ENCODE measurements around the gene SEPHS1. TPM values are rescaled to one million over a fixed set of nuclear protein-coding genes. Genes with fewer than 3 reads are reported as not detected.

SEPHS1 gene
- polyA plus RNA-seq, 1 experiment, result 76.9 TPM

- CTCF ChIA-PET, result interaction anchor here (0.7 to 0.9 kb wide), 2 partner anchors 36 kb away, joined by 4 read pairs; no protein-coding TSS in a partner anchor
- Histone ChIP-seq H3K27me3 (ENCODE audit: control insufficient read depth, insufficient read depth, low read length) (no peaks in the 10 kb centered on the region), H3K27ac (ENCODE audit: low read depth, low read length) (no peak overlapping the region), H3K4me3 (ENCODE audit: low read depth, low read length) (no peak overlapping the region), H3K9me3 (ENCODE audit: control insufficient read depth, insufficient read depth, low read length) (no peaks in the 10 kb centered on the region)
- no peak for DNase-seq (ENCODE audit: low read depth, low spot score)
- POLR2A ChIA-PET, result no interaction called here
- TF ChIP-seq, protein P1, sequence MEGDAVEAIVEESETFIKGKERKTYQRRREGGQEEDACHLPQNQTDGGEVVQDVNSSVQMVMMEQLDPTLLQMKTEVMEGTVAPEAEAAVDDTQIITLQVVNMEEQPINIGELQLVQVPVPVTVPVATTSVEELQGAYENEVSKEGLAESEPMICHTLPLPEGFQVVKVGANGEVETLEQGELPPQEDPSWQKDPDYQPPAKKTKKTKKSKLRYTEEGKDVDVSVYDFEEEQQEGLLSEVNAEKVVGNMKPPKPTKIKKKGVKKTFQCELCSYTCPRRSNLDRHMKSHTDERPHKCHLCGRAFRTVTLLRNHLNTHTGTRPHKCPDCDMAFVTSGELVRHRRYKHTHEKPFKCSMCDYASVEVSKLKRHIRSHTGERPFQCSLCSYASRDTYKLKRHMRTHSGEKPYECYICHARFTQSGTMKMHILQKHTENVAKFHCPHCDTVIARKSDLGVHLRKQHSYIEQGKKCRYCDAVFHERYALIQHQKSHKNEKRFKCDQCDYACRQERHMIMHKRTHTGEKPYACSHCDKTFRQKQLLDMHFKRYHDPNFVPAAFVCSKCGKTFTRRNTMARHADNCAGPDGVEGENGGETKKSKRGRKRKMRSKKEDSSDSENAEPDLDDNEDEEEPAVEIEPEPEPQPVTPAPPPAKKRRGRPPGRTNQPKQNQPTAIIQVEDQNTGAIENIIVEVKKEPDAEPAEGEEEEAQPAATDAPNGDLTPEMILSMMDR (IDR thresholded peaks at IDR 0.05; ENCODE audit: low read depth, low read length), result no peak
Observed at GRCh38 chr10:13338390-13339110, 9.5 kb downstream of the SEPHS1 start.

DNA sequence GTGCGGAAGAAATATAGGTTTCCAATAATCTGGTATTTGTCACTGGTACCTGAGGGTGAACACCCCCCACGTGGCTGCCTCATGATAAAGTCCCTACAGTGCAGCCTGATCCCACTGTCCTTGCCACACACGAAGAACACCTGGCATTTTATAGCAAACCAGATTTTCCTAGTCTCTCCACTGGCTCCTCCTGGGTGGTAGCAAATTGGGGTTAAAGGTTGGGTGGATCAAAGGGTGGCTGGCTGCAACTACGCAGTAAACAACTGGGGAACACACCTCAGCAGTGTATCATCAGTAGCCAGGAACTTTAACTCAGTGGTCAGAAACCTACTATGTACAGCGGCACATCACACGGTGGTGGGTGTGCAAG lies 10.3 kb downstream of the SEPHS1 start:
- no peak for DNase-seq (ENCODE audit: low read depth, low spot score)
- POLR2A ChIA-PET, result no interaction called here
- CTCF ChIA-PET, result interaction anchor here (0.7 kb wide), 1 partner anchor 35 kb away, joined by 4 read pairs; no protein-coding TSS in a partner anchor
- Histone ChIP-seq H3K9me3 (ENCODE audit: control insufficient read depth, insufficient read depth, low read length) (no peaks in the 10 kb centered on the region), H3K4me3 (ENCODE audit: low read depth, low read length) (no peak overlapping the region), H3K27ac (ENCODE audit: low read depth, low read length) (no peak overlapping the region), H3K27me3 (ENCODE audit: control insufficient read depth, insufficient read depth, low read length) (no peaks in the 10 kb centered on the region)
- TF ChIP-seq, protein P1 (IDR thresholded peaks at IDR 0.05; ENCODE audit: low read depth, low read length), result no peak

DNA sequence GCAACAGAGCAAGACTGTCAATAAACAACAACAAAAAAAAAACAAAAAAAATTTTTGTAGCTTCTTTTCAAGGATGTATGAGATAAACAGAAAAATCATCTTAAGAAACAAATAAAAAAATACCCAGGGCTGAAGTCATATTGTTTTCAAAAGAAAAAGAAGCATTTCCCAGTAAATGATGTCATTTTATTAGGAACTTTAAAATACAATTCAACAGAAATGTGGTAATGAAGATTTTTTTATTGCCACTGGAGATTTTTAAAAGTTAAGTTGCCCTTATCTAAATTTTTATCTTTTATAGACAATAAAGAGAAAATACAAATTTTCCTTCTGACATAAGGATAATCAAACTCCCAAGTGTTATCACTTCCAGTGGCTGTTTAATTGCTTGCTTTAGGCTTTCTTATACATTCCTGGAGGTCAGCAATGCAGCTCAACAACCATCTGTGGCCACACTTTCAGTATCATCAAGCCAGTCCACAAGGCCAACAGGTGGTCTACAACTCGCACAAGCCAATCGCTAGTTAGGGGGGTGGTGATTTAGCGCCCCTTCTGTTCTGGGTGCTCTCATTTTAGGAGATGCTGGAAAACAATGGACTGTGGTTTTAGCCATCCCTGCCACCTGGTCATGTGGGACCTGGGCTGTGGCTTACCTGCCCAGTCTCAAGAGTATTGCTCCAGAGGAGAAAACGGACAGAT lies 10.8 kb downstream of the SEPHS1 start:
- ChIA-PET CTCF (interaction anchor here (0.7 to 1.0 kb wide), 2 partner anchors 34 to 35 kb away, joined by 4 to 5 read pairs; no protein-coding TSS in a partner anchor), POLR2A (no interaction called here)
- H3K27me3 ChIP-seq (ENCODE audit: control insufficient read depth, insufficient read depth, low read length), result no peaks in the 10 kb centered on the region
- TF ChIP-seq, protein P1 (IDR thresholded peaks at IDR 0.05; ENCODE audit: low read depth, low read length), result no peak
- DNase-seq (ENCODE audit: low read depth, low spot score), result no peak
- H3K4me3 ChIP-seq (ENCODE audit: low read depth, low read length), result no peak overlapping the region
- H3K27ac ChIP-seq (ENCODE audit: low read depth, low read length), result no peak overlapping the region
- H3K9me3 ChIP-seq (ENCODE audit: control insufficient read depth, insufficient read depth, low read length), result no peaks in the 10 kb centered on the region

- H3K9me3 ChIP-seq (ENCODE audit: control insufficient read depth, insufficient read depth, low read length), result no peaks in the 10 kb centered on the region
- no peak overlapping the region for H3K4me3 ChIP-seq (ENCODE audit: low read depth, low read length)
- CTCF ChIA-PET, result no interaction called here
- no peak overlapping the region for H3K27ac ChIP-seq (ENCODE audit: low read depth, low read length)
- H3K27me3 ChIP-seq (ENCODE audit: control insufficient read depth, insufficient read depth, low read length), result no peaks in the 10 kb centered on the region
- DNase-seq (ENCODE audit: low read depth, low spot score), result no peak
- POLR2A ChIA-PET, result interaction anchor here (0.7 kb wide), 1 partner anchor 239 kb away, joined by 10 read pairs; no protein-coding TSS in a partner anchor
- TF ChIP-seq, protein P1 (IDR thresholded peaks at IDR 0.05; ENCODE audit: low read depth, low read length), result no peak
Observed at GRCh38 chr10:13335881-13336280, 12.2 kb downstream of the SEPHS1 start.

DNA sequence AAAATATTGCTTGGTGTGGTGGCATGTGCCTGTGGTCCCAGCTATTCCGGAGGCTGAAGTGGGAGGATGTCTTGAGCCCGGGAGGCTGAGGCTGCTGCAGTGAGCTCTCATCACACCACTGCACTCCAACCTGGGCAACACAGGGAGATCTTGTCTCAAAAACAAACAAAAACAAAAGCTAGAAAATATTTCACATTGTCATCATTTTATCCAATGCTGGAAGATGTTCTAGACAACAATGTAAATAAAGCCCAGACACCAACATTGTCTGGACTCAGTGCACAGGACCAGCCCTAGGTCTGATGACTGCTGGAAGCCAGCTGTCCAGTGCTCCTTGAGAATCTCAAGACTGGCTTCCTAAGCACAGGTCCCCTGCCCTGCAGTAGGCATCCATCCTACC lies 13.5 kb downstream of the SEPHS1 start:
- Histone ChIP-seq H3K27ac (ENCODE audit: low read depth, low read length) (no peak overlapping the region), H3K27me3 (ENCODE audit: control insufficient read depth, insufficient read depth, low read length) (no peaks in the 10 kb centered on the region), H3K4me3 (ENCODE audit: low read depth, low read length) (no peak overlapping the region), H3K9me3 (ENCODE audit: control insufficient read depth, insufficient read depth, low read length) (no peaks in the 10 kb centered on the region)
- DNase-seq (ENCODE audit: low read depth, low spot score), result no peak
- ChIA-PET CTCF (no interaction called here), POLR2A (no interaction called here)
- TF ChIP-seq, protein P1 (IDR thresholded peaks at IDR 0.05; ENCODE audit: low read depth, low read length), result no peak

All from AG04450 (cell line).